ENCODE measurements around the gene ERN1.

ERN1 gene

DNA sequence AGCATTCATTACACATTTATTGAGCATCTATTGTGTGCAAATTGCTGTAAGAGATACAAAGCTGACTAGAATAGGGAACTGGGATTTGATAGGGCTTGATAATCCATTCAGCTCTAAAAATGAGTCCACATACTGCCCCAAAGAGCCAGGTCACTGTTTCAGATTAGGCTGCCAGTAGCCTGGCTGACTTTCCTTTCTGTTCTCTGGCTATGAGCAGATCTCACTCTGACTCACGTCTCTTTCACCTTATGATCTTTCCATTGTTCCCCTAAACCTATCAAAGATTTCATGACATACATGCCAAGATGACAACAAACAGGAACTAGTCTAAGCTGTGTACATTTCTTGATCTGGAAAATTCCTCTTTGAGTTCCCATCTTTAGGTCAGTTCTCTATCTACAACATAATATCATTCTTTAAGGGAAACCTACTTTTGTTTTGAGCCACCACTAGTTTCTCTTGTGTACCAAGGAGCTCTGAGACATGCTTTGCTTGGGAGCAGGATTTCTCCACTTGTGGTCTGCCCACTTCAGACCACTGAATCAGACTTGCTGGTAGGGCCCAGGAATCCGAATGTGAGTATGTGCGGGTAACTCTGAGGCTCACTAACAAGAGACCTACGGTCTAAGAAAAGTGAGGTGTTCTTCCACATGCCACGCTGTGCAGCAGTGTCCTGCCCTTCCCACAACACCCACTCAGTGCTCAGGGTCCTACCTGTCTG lies 68.6 kb downstream of the ERN1 start:
- Mint-ChIP-seq H3K9me3 (no peaks in the 10 kb centered on the region), H3K36me3 (ENCODE audit: low read depth) (peaks cover 11% of the 10 kb centered on the region), H3K27ac (no peak overlapping the region), H3K4me3 (no peak overlapping the region), H3K4me1 (peaks cover 23% of the 10 kb centered on the region), H3K27me3 (ENCODE audit: low read depth, poor library complexity) (no peaks in the 10 kb centered on the region)
- no peak for DNase-seq
- TF ChIP-seq, protein P1, sequence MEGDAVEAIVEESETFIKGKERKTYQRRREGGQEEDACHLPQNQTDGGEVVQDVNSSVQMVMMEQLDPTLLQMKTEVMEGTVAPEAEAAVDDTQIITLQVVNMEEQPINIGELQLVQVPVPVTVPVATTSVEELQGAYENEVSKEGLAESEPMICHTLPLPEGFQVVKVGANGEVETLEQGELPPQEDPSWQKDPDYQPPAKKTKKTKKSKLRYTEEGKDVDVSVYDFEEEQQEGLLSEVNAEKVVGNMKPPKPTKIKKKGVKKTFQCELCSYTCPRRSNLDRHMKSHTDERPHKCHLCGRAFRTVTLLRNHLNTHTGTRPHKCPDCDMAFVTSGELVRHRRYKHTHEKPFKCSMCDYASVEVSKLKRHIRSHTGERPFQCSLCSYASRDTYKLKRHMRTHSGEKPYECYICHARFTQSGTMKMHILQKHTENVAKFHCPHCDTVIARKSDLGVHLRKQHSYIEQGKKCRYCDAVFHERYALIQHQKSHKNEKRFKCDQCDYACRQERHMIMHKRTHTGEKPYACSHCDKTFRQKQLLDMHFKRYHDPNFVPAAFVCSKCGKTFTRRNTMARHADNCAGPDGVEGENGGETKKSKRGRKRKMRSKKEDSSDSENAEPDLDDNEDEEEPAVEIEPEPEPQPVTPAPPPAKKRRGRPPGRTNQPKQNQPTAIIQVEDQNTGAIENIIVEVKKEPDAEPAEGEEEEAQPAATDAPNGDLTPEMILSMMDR (IDR thresholded peaks at IDR 0.05): no peak

DNA sequence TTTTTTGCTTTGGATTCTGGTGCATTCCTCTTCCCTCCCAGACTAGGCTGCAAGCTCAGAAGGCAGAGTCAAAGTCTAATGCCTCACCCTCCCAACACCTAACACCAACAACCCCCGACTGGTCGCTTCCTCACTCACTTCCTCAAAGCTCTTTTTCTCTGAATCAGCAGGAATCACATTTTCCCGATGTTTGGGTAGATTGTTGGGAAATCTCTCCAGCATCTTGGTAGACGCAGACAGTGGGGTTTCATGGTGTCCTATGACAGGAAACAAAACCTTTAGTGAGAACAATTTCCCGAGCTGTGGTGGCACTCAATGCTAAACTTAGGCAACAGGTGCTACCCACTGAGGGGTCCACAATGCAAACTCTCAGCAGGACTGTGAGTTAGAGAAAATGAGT lies 69.6 kb downstream of the ERN1 start:
- TF ChIP-seq, protein P1 (IDR thresholded peaks at IDR 0.05): no peak
- Mint-ChIP-seq H3K4me1 (peaks cover 23% of the 10 kb centered on the region), H3K27me3 (ENCODE audit: low read depth, poor library complexity) (no peaks in the 10 kb centered on the region), H3K4me3 (no peak overlapping the region), H3K27ac (no peak overlapping the region), H3K9me3 (no peaks in the 10 kb centered on the region), H3K36me3 (ENCODE audit: low read depth) (peaks cover 11% of the 10 kb centered on the region)
- DNase-seq: no peak

DNA sequence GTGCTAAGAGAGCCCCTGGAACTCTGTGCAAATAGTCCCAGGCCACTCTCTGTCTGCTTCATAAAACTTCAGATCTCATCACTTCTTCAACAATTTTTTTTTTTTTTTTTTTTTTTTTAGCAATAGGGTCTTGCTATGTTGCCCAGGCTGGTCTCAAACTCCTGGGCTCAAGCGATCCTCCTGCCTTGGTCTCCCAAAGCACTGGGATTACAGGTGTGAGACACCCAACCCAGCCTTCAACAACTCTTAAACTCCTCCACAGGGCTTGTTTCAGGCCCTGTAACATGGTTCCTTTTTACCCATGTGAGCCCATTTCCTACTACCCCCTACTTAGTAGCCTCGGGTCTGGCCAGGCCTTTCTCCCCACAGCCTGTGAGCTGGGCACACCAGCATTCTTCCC lies 70.2 kb downstream of the ERN1 start:
- TF ChIP-seq, protein P1 (IDR thresholded peaks at IDR 0.05): no peak
- Mint-ChIP-seq H3K9me3 (no peaks in the 10 kb centered on the region), H3K4me1 (peaks cover 27% of the 10 kb centered on the region), H3K36me3 (ENCODE audit: low read depth) (peaks cover 11% of the 10 kb centered on the region), H3K4me3 (no peak overlapping the region), H3K27me3 (ENCODE audit: low read depth, poor library complexity) (no peaks in the 10 kb centered on the region), H3K27ac (no peak overlapping the region)
- DNase-seq: no peak

DNA sequence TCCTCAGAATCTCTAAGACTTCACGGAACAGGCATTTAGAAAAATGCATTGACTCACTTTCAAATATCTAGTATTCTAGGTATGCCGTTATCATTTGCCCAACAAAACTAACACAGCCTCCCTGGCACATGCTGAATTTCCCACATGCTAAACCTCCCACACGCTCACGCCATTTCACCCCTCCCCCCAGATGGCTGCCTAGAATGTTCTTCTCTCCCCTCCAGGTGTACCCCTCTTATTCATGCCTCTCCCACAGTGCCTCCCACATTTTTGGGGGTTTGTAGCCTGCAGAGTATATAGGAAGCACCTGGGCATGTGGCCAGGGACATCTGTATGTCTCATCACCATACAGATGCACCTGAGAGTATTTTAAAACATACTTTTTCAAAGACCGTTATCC lies 71.3 kb downstream of the ERN1 start:
- Mint-ChIP-seq H3K36me3 (ENCODE audit: low read depth) (peaks cover 15% of the 10 kb centered on the region), H3K9me3 (no peaks in the 10 kb centered on the region), H3K4me1 (peaks cover 25% of the 10 kb centered on the region), H3K27me3 (ENCODE audit: low read depth, poor library complexity) (peaks cover 6% of the 10 kb centered on the region), H3K27ac (peak overlapping the region; percentile 53), H3K4me3 (no peak overlapping the region)
- DNase-seq: no peak
- TF ChIP-seq, protein P1 (IDR thresholded peaks at IDR 0.05): no peak

DNA sequence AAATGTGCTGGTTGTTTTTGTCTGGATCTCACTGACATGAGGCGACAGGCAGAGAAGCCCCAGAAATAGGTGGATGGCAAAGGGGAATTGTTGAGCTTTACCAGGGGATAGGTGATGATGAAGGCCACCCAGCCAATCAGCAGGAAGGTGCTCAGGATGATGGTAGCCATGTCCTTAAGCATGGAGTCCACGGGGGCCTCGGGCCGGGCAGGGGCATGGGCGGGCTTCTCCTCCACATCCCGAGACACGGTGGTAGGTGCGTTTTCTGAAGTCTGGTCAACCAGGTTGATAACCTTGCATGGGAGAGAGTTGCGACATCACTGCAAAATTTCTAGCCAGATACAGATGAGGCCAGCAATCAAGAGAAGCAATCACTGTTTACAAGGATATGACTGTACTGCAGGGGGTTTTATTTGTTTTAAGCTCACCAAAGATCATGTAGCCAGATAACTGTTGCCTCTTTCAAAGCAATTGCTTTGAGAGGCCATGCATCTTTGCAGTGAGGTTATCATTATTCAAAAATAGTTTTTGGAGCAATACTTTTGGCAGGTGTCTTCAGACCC lies 72.2 kb downstream of the ERN1 start:
- no peak overlapping the region for H3K4me3 Mint-ChIP-seq

More for the DNA sequence above, 72.2 kb downstream of the ERN1 start:
- no peak for DNase-seq
- no peak overlapping the region for H3K27ac Mint-ChIP-seq
- H3K36me3 Mint-ChIP-seq (ENCODE audit: low read depth): peaks cover 21% of the 10 kb centered on the region
- peaks cover 6% of the 10 kb centered on the region for H3K27me3 Mint-ChIP-seq (ENCODE audit: low read depth, poor library complexity)
- peaks cover 22% of the 10 kb centered on the region for H3K4me1 Mint-ChIP-seq
- no peaks in the 10 kb centered on the region for H3K9me3 Mint-ChIP-seq
- TF ChIP-seq, protein P1 (IDR thresholded peaks at IDR 0.05): no peak
